ENCODE measurements around the gene ZNRF3.
"Not testable (repeated sequence)": the region's sequence is repeated elsewhere in the genome, so short reads cannot be mapped to it uniquely, and the experiment has no call there.

The ZNRF3 gene

GRCh38 chr22:28884747-28885350 lies 1.5 kb downstream of the ZNRF3 start:
- DNase-seq: no peak

- no peak for DNase-seq
These were observed 2.6 kb downstream of the ZNRF3 start for GRCh38 chr22:28885939-28886338.

GRCh38 chr22:28886679-28887078 lies 3.3 kb downstream of the ZNRF3 start:
- not testable (repeated sequence) for DNase-seq

- no peak for DNase-seq
These were observed 4.5 kb downstream of the ZNRF3 start for GRCh38 chr22:28887725-28888459.

- no peak for DNase-seq
These were observed 6.2 kb downstream of the ZNRF3 start for GRCh38 chr22:28889478-28890024.

- no peak for DNase-seq
These were observed 7.9 kb downstream of the ZNRF3 start for GRCh38 chr22:28891156-28891733.

- no peak for DNase-seq
These were observed 8.9 kb downstream of the ZNRF3 start for GRCh38 chr22:28892175-28892731.

GRCh38 chr22:28893810-28894209 lies 10.4 kb downstream of the ZNRF3 start:
- DNase-seq: no peak

- DNase-seq: no peak
These were observed 11.0 kb downstream of the ZNRF3 start for GRCh38 chr22:28894334-28894733.

- no peak for DNase-seq
These were observed 11.4 kb downstream of the ZNRF3 start for GRCh38 chr22:28894807-28895206.

- no peak for DNase-seq
These were observed 13.2 kb downstream of the ZNRF3 start for GRCh38 chr22:28896611-28897010.

GRCh38 chr22:28898233-28898629 lies 14.9 kb downstream of the ZNRF3 start:
- DNase-seq: no peak

- no peak for DNase-seq
These were observed 16.0 kb downstream of the ZNRF3 start for GRCh38 chr22:28899199-28899853.

GRCh38 chr22:28900379-28900925 lies 17.1 kb downstream of the ZNRF3 start:
- no peak for DNase-seq

GRCh38 chr22:28902490-28902889 lies 19.1 kb downstream of the ZNRF3 start:
- DNase-seq: no peak

GRCh38 chr22:28903080-28903479 lies 19.7 kb downstream of the ZNRF3 start:
- DNase-seq: no peak

- no peak for DNase-seq
These were observed 20.4 kb downstream of the ZNRF3 start for GRCh38 chr22:28903729-28904128.

- DNase-seq: no peak
These were observed 21.0 kb downstream of the ZNRF3 start for GRCh38 chr22:28904211-28904896.

GRCh38 chr22:28905256-28905832 lies 22.0 kb downstream of the ZNRF3 start:
- no peak for DNase-seq

- no peak for DNase-seq
These were observed 22.9 kb downstream of the ZNRF3 start for GRCh38 chr22:28906312-28906711.

GRCh38 chr22:28907311-28908008 lies 24.1 kb downstream of the ZNRF3 start:
- peak; percentile 44 for DNase-seq
